ENCODE measurements around the gene NTRK2. TPM values are rescaled to one million over a fixed set of nuclear protein-coding genes. Genes with fewer than 3 reads are reported as not detected.

NTRK2 gene
- polyA plus RNA-seq, 1 donor (not counting 4 experiments of a cell fraction or from before 2014, with no cell fraction given) = 0.08 TPM

GRCh38 chr9:84974855-84975254 is 305.3 kb downstream of the NTRK2 start:
- Histone ChIP-seq H3K79me2 (ENCODE audit: control insufficient read depth, insufficient read depth, low read length) (no peaks in the 10 kb centered on the region), H3K9me1 (ENCODE audit: control insufficient read depth, extremely low read depth, insufficient read depth, low read length) (no peaks in the 10 kb centered on the region), H4K20me1 (ENCODE audit: control insufficient read depth, extremely low read depth, insufficient read depth, low read length) (no peaks in the 10 kb centered on the region), H3K27ac (ENCODE audit: control insufficient read depth, insufficient read depth, low read length) (no peak overlapping the region), H3K9ac (ENCODE audit: control insufficient read depth, extremely low read depth, insufficient read depth, low read length) (no peak overlapping the region), H3K36me3 (ENCODE audit: control insufficient read depth in 2 of 2, extremely low read depth in 1 of 2, insufficient read depth in 2 of 2, low read length in 2 of 2) (no peaks in the 10 kb centered on the region), H3K27me3 (ENCODE audit: control insufficient read depth, extremely low read depth, insufficient read depth, low read length) (no peaks in the 10 kb centered on the region), H3K9me3 (ENCODE audit: control insufficient read depth, low read depth, low read length) (no peaks in the 10 kb centered on the region), H3K4me2 (ENCODE audit: control insufficient read depth, extremely low read depth, insufficient read depth, low read depth, low read length) (no peak overlapping the region), H3K4me3 (ENCODE audit: control insufficient read depth in 2 of 3, extremely low read depth in 1 of 3, insufficient read depth in 2 of 3, low read depth in 1 of 3, low read length in 3 of 3) (no peak overlapping the region), H3K4me1 (ENCODE audit: control insufficient read depth, extremely low read depth, insufficient read depth, low read length) (peaks cover 17% of the 10 kb centered on the region), H2AFZ (ENCODE audit: control insufficient read depth, low read length) (no peak overlapping the region)
- DNase-seq (ENCODE audit: low read depth, low spot score) (no peak), FAIRE-seq (no peak)
- TF ChIP-seq CTCF (optimal IDR thresholded peaks at IDR 0.05 in 1 of 3, IDR thresholded peaks at IDR 0.05 in 1 of 3, conservative IDR thresholded peaks at IDR 0.05 in 1 of 3; ENCODE audit: extremely low read depth in 1 of 3, insufficient read depth in 2 of 3, low read length in 3 of 3) (no peak), EZH2 (IDR thresholded peaks at IDR 0.05; ENCODE audit: low read length) (no peak)
- dilution Hi-C loops (cut with MboI; ENCODE audit: extremely low pct_ligation_motif_present, low sequenced_read_pairs) = no loop called here

GRCh38 chr9:84975926-84976325 is 306.4 kb downstream of the NTRK2 start:
- Histone ChIP-seq H3K36me3 (ENCODE audit: control insufficient read depth in 2 of 2, extremely low read depth in 1 of 2, insufficient read depth in 2 of 2, low read length in 2 of 2) (no peaks in the 10 kb centered on the region), H3K4me3 (ENCODE audit: control insufficient read depth in 2 of 3, extremely low read depth in 1 of 3, insufficient read depth in 2 of 3, low read depth in 1 of 3, low read length in 3 of 3) (no peak overlapping the region), H3K27me3 (ENCODE audit: control insufficient read depth, extremely low read depth, insufficient read depth, low read length) (no peaks in the 10 kb centered on the region), H3K4me1 (ENCODE audit: control insufficient read depth, extremely low read depth, insufficient read depth, low read length) (peaks cover 7% of the 10 kb centered on the region), H4K20me1 (ENCODE audit: control insufficient read depth, extremely low read depth, insufficient read depth, low read length) (no peaks in the 10 kb centered on the region), H3K9me1 (ENCODE audit: control insufficient read depth, extremely low read depth, insufficient read depth, low read length) (no peaks in the 10 kb centered on the region), H3K27ac (ENCODE audit: control insufficient read depth, insufficient read depth, low read length) (no peak overlapping the region), H2AFZ (ENCODE audit: control insufficient read depth, low read length) (no peak overlapping the region), H3K4me2 (ENCODE audit: control insufficient read depth, extremely low read depth, insufficient read depth, low read depth, low read length) (no peak overlapping the region), H3K9me3 (ENCODE audit: control insufficient read depth, low read depth, low read length) (no peaks in the 10 kb centered on the region), H3K79me2 (ENCODE audit: control insufficient read depth, insufficient read depth, low read length) (no peaks in the 10 kb centered on the region), H3K9ac (ENCODE audit: control insufficient read depth, extremely low read depth, insufficient read depth, low read length) (no peak overlapping the region)
- dilution Hi-C loops (cut with MboI; ENCODE audit: extremely low pct_ligation_motif_present, low sequenced_read_pairs) = no loop called here
- DNase-seq (ENCODE audit: low read depth, low spot score) (no peak), FAIRE-seq (no peak)
- TF ChIP-seq EZH2 (IDR thresholded peaks at IDR 0.05; ENCODE audit: low read length) = no peak
- TF ChIP-seq CTCF (optimal IDR thresholded peaks at IDR 0.05 in 1 of 3, IDR thresholded peaks at IDR 0.05 in 1 of 3, conservative IDR thresholded peaks at IDR 0.05 in 1 of 3; ENCODE audit: extremely low read depth in 1 of 3, insufficient read depth in 2 of 3, low read length in 3 of 3) = no peak
